Fibroblast of the aortic adventitia (primary cell): Measurements from ENCODE around the gene CTSC. TPM values are rescaled to one million over a fixed set of nuclear protein-coding genes. Genes with fewer than 3 reads are reported as not detected.
A peak's percentile ranks its signal among the peaks of the same experiment; 100 is the strongest.

Experiments
- DNase-seq: peaks from one replicate; pipeline ENCODE4 v3.0.0-alpha.2; 2010; ENCODE audit warnings: low read depth
- H3K4me3 ChIP-seq: 2 replicates; pipeline ENCODE4 v1.5.1; 2011; ENCODE audit warnings: low read depth, mild to moderate bottlenecking, control low read depth, low read length, moderate library complexity
- CTCF ChIP-seq: IDR thresholded peaks from 2 replicates; pipeline ENCODE4 v1.5.1; 2011; ENCODE audit warnings: mild to moderate bottlenecking, low read length, control low read depth, inconsistent platforms; ENCODE audit not compliant: insufficient read depth
- total RNA-seq: library from RNA; depleted of rRNA; stranded (reverse); fragments of >200 nt; gene quantifications from 2 replicates; pipeline ENCODE4 v1.2.3, GENCODE V29; 2012; ENCODE audit warnings: low replicate concordance

Gene CTSC
- total RNA-seq, 1 donor: 69.1 TPM

DNA sequence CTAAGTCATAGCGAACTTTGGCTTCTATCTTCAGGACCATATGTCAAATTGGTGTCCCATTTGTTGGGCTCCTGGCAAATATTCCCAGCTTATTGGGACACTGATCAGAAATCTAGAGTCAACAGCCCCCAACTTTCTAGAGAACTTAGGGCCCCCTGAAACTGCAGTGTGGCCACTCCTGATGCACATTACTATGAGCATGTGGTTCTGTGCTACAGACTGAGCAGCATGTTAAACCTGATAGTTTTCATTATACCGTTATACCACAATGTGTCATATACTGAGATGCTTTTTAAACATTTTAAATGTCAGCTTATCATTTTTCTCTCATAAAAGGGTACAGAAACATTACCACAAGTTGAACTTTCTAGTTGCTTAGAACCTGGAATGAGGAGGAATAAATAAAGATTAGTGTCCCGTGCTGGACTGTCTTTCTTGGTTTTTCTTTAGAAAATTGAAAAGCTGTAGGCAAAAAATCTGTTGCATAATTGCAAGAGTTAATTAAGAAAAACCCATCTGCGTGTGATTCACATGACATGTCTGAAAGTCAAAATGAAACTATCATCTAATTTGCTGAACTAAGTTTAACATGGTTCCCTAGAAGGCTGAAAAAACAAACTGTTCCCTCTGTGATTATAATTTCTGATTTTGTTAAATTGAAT is 16.4 kb upstream of the CTSC start:
- TF ChIP-seq CTCF: no peak
- H3K4me3 ChIP-seq: no peak overlapping the region
- DNase-seq: no peak

DNA sequence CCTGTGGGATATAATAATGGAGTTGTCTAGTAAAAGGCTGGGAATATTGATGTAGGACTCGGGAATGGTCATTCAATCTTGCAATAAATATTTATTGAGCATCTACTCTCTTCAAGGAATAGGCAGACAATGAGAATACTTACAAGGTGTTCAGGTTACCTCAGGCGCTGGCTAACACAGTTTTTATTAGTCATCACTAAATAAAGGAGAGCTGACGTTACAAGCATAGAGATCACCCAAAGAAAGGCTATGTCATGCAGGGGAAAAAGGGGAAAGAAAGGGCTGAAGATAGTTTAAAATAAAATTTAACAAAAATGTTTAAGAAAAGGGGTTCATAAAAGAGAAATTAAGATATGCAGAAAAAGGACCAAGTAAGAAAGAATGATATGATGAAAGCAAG is 15.8 kb upstream of the CTSC start:
- H3K4me3 ChIP-seq: no peak overlapping the region
- no peak for DNase-seq
- TF ChIP-seq CTCF: no peak

GRCh38 chr11:88352139-88352538 is 14.6 kb upstream of the CTSC start:
- no peak overlapping the region for H3K4me3 ChIP-seq
- DNase-seq: peak; percentile 73
- no peak for TF ChIP-seq CTCF

GRCh38 chr11:88348870-88349269 is 11.3 kb upstream of the CTSC start:
- TF ChIP-seq CTCF: no peak
- DNase-seq: no peak
- H3K4me3 ChIP-seq: no peak overlapping the region

DNA sequence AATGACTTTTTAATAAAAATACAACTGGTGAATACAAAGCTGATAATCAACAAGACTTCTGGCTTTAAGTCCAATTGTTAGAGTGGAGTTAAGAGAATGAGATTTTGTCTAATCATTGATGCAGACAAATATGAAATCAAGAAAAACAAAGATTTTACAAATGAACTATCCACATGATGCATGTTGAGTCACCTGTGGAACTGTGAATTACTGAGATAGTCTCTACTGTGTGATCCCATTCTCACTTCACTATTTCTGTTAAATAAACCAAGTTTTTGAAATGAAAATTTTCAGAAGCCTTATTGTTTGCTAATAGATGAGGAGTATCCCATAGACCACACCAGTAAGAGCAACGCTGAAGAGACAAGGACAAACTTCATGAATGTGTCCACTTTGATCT is 8.4 kb upstream of the CTSC start:
- no peak for TF ChIP-seq CTCF
- no peak for DNase-seq
- no peak overlapping the region for H3K4me3 ChIP-seq

DNA sequence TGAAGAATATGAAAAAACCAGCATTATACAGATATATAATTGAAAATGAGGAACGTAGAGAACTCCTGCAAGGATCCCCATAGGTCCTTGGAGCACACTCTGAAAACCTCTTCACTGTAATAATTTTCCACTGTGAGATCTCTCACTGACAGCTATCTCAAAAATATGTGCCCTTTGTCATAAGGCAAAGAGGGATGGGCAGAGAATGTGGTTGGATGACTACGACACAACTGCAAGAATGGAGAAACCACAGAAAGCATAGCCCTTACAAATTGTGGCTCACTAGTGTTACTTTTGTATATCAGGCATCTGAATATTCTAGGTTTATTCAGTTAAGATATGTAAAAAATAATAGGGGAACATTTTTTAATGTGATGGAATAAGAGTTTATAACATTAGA is 7.9 kb upstream of the CTSC start:
- no peak overlapping the region for H3K4me3 ChIP-seq
- DNase-seq: no peak
- no peak for TF ChIP-seq CTCF

DNA sequence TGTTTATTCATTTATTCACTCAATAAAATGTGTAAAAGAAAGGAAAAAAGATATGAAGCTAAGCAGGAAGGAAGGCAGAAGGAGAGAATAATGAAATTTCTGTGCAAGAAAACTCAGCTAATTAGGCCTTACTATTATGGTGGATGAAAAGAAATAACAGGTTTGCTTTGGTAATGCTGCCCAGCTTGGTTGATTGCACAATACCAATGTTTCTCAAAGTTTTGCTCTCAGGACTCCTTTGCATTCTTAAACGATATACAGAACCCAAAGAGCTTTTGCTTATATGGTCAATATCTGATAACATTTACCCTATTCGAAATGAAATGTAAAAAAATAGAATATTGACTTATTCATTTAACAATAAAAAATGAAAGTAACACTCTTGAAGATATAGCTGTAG is 7.3 kb upstream of the CTSC start:
- TF ChIP-seq CTCF: no peak
- DNase-seq: no peak
- no peak overlapping the region for H3K4me3 ChIP-seq
